Stimulated activated naive CD8-positive, alpha-beta T cell treated with anti-CD3 and anti-CD28 coated beads, Interleukin-15, Interleukin-2, amounts not matched to agents 100 U/mL and 50 U/mL, for 24 hours (primary cell): ENCODE results near the gene NMNAT3.

Experiments
- ATAC-seq: fragments of 150-1000 bp; cut with Tn5 transposase; one replicate; pipeline ENCODE4 v1.10.0; 2021
- DNase-seq: peaks from one replicate; pipeline ENCODE4 v3.0.0; 2021

NMNAT3 gene

DNA sequence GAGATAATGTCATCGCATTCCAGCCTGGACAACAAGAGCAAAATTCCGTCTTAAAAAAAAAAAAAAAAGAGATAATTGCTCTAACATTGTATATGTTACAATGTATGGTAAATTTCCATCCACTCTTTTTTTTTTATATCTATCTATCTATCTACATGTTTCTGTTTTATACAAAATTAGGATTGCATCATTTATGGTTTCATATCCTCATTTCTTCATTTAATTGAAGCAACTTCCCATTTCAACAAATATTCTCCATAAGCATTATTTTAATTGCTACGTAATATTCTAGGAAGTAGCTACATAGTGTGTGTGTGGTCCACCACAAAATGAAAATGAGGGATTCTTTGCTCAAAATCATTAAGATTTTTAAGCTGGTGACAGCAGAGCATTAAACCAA, 156.6 kb downstream of the NMNAT3 start:
- DNase-seq (no peak), ATAC-seq (no peak)

DNA sequence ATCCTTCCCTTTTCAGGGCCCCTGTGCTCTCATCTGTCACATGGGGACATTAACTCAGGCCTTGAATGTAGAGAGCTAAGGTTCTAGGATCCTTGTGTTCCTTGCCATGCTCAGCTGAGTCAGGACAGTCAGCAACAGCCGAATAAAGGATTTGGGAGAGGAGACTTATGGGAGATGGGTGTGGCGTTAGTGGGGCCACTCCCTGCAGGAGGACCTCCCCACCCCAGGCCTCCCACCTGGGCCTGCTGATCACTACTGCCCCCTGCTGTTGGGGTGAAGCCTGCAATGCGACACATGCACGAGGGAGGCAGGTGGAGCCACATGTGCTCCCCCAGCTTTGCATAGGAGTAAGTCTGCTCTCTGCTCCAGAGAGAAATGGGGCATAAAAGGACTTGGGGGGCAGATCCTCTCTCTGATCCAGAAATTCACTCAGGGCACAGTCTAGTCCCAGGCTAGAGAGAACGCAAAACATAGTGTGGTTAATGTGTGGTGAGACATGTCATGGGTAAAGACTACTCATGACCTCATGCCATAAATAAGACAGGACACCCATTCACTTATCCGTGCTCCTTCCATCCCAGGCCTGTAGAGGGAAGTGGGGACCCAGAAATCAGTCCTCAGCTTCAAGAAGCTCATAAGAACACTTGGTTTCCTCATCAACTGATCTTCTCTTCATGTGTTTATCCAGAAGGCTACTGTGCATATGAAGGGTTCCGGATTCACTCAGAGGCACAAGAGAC, 157.6 kb downstream of the NMNAT3 start:
- DNase-seq: peak; percentile 40

DNA sequence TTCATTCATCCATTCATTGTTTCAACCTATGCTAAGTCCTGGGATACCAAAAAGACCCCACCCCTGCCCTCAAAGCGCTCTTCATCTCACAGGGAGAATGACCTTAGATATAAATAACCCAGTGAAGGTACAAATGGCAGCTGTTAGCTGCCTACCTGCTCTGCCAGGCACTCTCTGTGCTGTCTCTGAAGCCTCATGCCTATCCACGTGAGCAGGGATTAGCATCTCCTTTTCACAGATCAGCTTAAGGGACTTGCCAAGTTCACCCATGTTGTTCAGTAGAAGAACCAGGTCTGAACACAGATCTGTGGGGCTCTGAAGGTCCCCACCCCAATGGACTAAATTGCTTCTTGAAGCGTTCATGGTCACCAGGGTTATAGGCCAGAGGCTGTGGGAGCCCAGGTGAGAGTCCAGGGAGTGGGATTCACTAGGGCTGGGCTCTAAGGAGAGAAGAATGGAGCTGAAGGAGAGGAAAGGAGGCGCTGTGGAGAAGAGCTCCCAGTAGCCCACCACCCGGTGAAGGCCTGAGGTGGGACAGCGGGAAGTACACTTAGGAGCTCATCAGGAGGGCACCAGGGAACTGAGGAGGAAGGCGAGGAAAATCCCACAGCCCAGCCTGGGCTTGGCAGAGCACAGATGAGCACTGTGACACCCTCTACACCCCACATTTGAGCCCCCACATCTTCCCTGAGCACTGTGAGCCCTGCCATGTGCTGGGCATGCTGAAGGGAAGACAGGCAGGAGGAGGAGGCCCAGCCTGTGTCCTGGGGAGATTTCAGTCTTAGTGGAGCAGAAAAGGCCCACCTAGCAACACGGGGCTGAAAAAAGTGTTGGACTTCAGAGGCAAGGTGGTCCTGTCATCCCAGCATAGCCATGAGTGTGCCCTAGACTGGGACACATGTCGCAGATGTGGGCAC, 158.6 kb downstream of the NMNAT3 start:
- no peak for ATAC-seq
- DNase-seq: no peak

More for the DNA sequence above, 157.6 kb downstream of the NMNAT3 start:
- peak; percentile 32 for ATAC-seq

DNA sequence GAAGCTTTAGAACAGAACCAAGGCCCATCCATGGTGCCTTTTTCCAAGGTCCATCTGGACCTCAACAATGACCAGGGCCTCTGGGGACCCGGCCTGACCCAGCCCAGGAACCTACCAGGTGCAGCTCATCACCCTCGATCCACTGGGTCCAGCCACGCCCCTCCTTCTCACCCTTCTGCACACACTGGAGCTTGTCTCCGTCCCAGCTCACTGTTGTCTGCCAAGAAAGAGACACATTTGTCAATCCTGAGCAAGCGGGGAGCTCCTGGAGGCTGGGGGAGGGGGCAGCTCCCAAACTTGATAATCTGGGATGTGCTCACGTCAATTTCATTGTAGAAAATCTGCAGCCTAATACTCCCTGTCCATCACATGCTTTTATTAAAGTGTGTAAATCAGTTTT, 159.5 kb downstream of the NMNAT3 start:
- DNase-seq (no peak), ATAC-seq (no peak)

DNA sequence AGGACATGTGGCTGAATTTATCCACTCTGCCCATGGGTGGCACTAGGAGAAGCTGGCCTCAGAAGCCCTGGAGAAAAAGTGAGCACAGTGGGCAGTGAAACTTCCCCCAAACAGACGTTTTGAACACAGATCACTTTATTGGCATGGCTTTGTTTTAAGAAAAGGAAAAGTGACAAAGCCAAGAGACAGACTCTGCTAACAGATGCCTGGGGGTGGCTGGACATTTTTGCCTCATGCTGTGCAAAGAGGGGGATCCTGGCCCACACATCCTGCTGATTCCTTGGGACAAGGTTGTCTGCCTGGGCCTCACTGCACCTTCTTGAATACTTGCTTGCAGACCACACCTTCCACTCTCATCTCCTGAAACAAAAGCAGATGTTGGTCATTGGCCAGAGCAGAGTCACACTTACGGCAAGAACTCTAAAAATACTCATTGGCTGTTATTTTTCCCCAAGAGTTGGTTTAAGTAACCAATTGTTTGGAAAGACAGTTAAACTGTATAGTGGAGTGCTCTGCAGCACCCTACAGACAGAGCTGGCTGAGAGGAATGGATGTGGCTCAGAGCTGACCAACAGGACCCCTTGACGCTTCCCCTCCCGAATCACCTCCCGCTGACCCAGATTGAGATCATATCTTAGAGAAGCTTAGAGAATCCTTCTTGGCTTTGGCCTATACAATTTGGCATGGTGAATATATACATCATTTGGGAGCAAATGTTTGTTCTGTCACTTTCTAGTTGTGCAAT, 160.3 kb downstream of the NMNAT3 start:
- ATAC-seq: no peak
- no peak for DNase-seq

DNA sequence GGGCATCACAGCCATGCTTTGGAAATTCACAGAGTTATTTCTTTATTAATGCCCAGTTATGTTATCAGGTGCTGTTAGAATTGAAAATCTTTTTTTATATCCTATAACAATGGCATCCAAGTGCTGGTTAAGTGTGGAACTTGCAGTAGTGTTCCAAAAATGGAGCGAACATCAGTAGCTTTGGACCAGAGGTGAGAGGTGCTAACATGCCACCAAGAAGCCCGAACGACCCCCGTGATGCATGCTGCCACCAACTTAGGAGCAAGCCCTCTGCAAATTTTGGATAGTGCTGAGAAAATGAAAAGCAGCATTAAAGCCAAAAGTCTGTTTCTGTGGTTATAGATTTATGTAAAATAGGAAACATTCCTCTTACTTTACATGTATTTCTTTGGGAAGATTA, 163.0 kb downstream of the NMNAT3 start:
- ATAC-seq (no peak), DNase-seq (no peak)
